PFSK-1 (cell line): ENCODE results near the gene PANX2.

Experiments used
- FOXP2 ChIP-seq: optimal IDR thresholded peaks from 2 replicates; pipeline ENCODE3; 2011; ENCODE audit warnings: borderline replicate concordance, control low read depth, inconsistent platforms; ENCODE audit not compliant: insufficient read depth; ENCODE audit errors: extremely low read length, extremely low read depth
- POLR2AphosphoS5 ChIP-seq: IDR thresholded peaks from 2 replicates; pipeline ENCODE4 v1.6.1; 2012; ENCODE audit warnings: low read depth, mild to moderate bottlenecking, control low read depth, low read length, moderate library complexity
- SIN3A ChIP-seq: IDR thresholded peaks from 2 replicates; pipeline ENCODE4 v1.6.1; 2012; ENCODE audit warnings: mild to moderate bottlenecking, low read length, moderate library complexity, borderline replicate concordance; ENCODE audit not compliant: insufficient read depth
- TAF1 ChIP-seq: IDR thresholded peaks from 2 replicates; pipeline ENCODE4 v1.6.1; 2012; ENCODE audit warnings: low read length, control low read depth, borderline replicate concordance; ENCODE audit not compliant: insufficient read depth
- TF ChIP-seq, protein P1 (sequence below), 2 experiments: IDR thresholded peaks; 2 replicates each; pipeline versions ENCODE4 v1.6.1 to v1.8.0; 2011 to 2012; ENCODE audit warnings: low read depth in 2 of 2, low read length in 2 of 2, control low read depth in 1 of 2, inconsistent platforms in 1 of 2, mild to moderate bottlenecking in 1 of 2, moderate library complexity in 1 of 2; ENCODE audit not compliant: insufficient read depth in 1 of 2

PANX2 gene

GRCh38 chr22:50218153-50218995 is 47.8 kb downstream of the PANX2 start:
- TF ChIP-seq, protein P1, sequence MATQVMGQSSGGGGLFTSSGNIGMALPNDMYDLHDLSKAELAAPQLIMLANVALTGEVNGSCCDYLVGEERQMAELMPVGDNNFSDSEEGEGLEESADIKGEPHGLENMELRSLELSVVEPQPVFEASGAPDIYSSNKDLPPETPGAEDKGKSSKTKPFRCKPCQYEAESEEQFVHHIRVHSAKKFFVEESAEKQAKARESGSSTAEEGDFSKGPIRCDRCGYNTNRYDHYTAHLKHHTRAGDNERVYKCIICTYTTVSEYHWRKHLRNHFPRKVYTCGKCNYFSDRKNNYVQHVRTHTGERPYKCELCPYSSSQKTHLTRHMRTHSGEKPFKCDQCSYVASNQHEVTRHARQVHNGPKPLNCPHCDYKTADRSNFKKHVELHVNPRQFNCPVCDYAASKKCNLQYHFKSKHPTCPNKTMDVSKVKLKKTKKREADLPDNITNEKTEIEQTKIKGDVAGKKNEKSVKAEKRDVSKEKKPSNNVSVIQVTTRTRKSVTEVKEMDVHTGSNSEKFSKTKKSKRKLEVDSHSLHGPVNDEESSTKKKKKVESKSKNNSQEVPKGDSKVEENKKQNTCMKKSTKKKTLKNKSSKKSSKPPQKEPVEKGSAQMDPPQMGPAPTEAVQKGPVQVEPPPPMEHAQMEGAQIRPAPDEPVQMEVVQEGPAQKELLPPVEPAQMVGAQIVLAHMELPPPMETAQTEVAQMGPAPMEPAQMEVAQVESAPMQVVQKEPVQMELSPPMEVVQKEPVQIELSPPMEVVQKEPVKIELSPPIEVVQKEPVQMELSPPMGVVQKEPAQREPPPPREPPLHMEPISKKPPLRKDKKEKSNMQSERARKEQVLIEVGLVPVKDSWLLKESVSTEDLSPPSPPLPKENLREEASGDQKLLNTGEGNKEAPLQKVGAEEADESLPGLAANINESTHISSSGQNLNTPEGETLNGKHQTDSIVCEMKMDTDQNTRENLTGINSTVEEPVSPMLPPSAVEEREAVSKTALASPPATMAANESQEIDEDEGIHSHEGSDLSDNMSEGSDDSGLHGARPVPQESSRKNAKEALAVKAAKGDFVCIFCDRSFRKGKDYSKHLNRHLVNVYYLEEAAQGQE (IDR thresholded peaks at IDR 0.05; ENCODE audit: insufficient read depth in 1 of 2, low read depth in 2 of 2, low read length in 2 of 2), result no peak
- TF ChIP-seq SIN3A (no peak), POLR2AphosphoS5 (no peak)

- TF ChIP-seq TAF1, result no peak
- no peak for TF ChIP-seq POLR2AphosphoS5
- no peak for TF ChIP-seq SIN3A
- TF ChIP-seq FOXP2, result no peak
- TF ChIP-seq, protein P1 (IDR thresholded peaks at IDR 0.05; ENCODE audit: insufficient read depth in 1 of 2, low read depth in 2 of 2, low read length in 2 of 2), result no peak
Observed at GRCh38 chr22:50218996-50219727, 48.6 kb downstream of the PANX2 start.

- TF ChIP-seq SIN3A, result no peak
- no peak for TF ChIP-seq FOXP2
- no peak for TF ChIP-seq POLR2AphosphoS5
- no peak for TF ChIP-seq TAF1
- TF ChIP-seq, protein P1 (IDR thresholded peaks at IDR 0.05; ENCODE audit: insufficient read depth in 1 of 2, low read depth in 2 of 2, low read length in 2 of 2), result no peak
Observed at GRCh38 chr22:50219800-50220602, 49.5 kb downstream of the PANX2 start.

DNA sequence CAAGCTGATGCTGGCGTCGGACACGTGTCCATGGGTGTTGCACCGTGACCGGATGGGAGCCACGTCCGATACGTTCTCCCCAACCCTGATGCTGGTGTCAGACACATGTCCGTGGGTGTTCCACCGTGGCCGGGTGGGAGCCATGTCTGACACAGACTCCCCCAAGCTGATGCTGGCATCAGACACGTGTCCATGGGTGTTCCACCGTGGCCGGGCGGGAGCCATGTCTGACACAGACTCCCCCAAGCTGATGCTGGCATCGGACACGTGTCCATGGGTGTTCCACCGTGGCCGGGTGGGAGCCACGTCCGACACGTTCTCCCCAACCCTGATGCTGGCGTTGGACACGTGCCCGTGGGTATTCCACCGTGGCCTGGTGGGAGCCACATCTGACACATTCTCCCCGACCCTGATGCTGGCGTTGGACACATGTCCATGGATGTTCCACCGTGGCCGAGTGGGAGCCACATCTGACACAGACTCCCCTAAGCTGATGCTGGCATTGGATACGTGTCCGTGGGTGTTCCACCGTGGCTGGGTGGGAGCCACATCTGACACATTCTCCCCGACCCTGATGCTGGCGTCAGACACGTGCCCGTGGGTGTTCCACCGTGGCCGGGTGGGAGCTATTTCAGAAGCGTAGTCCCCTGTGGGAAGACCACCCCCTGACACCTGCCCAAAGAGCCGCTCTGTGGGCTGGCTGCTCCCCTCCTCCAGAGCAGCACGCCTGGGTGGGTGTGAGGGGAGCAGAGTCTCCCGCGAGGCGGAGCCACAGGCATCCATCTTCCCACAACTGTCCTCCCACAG is 50.3 kb downstream of the PANX2 start:
- TF ChIP-seq FOXP2 (no peak), SIN3A (no peak), TAF1 (no peak), POLR2AphosphoS5 (no peak)
- TF ChIP-seq, protein P1 (IDR thresholded peaks at IDR 0.05; ENCODE audit: insufficient read depth in 1 of 2, low read depth in 2 of 2, low read length in 2 of 2), result no peak
